ENCODE results near the gene SNX1.

DNA sequence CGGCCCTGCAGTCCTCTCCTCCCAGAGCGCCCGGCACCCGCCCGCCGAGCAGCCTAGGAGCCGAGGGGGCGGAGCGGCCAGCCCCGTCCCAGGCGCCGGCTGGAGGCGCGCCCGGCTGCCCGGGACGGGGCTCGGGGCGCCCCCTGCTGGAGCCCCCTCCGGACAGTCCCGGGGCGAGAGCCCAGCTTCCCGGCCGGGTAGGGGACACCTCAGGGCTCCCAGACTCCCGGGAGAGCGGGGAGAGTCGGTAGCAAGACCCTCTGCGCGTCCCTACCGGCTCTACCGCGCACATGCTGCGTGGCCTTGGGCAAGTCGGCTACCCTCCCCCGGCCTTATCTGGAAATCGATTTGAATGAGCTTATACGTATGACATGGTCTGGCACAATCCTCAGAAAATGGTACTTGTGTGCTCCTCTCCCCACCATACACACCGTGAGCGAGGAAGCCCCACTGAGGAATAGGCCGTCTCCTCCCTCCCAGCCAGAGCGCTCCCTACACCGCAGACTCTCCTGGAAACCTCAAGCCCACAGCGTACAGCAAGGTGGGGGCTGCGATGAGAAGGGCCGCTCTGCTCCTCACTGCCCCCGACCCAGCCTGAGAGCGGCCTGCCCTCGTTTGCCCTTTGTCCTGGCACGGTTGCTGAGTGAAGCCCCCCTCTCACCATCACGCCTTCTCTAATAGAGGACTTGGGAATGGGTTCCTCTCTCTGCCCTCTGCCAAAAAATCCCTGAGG lies 49.2 kb upstream of the SNX1 start, which contains the start of gene DAPK2:
- TF ChIP-seq, protein P1, sequence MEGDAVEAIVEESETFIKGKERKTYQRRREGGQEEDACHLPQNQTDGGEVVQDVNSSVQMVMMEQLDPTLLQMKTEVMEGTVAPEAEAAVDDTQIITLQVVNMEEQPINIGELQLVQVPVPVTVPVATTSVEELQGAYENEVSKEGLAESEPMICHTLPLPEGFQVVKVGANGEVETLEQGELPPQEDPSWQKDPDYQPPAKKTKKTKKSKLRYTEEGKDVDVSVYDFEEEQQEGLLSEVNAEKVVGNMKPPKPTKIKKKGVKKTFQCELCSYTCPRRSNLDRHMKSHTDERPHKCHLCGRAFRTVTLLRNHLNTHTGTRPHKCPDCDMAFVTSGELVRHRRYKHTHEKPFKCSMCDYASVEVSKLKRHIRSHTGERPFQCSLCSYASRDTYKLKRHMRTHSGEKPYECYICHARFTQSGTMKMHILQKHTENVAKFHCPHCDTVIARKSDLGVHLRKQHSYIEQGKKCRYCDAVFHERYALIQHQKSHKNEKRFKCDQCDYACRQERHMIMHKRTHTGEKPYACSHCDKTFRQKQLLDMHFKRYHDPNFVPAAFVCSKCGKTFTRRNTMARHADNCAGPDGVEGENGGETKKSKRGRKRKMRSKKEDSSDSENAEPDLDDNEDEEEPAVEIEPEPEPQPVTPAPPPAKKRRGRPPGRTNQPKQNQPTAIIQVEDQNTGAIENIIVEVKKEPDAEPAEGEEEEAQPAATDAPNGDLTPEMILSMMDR (IDR thresholded peaks at IDR 0.05), result peak; percentile 76 to 91 (median 84)
- peak; percentile 48 for TF ChIP-seq POLR2A (IDR thresholded peaks at IDR 0.05)
